ENCODE data around the gene FDX1. TPM values are rescaled to one million over a fixed set of nuclear protein-coding genes. Genes with fewer than 3 reads are reported as not detected.

The FDX1 gene
- total RNA-seq, 1 donor from 2014 or later, result 8.1 TPM

- DNase-seq (ENCODE audit: low read depth in 2 of 2), result no peak
Measured at GRCh38 chr11:110467556-110467955, 37.8 kb downstream of the FDX1 start.

- no peak for DNase-seq (ENCODE audit: low read depth in 2 of 2)
Measured at GRCh38 chr11:110468121-110468520, 38.4 kb downstream of the FDX1 start.

- DNase-seq (ENCODE audit: low read depth in 2 of 2), result no peak
Measured at GRCh38 chr11:110469127-110469526, 39.4 kb downstream of the FDX1 start.

- DNase-seq (ENCODE audit: low read depth in 2 of 2), result no peak
Measured at GRCh38 chr11:110470716-110471115, 41.0 kb downstream of the FDX1 start.

- no peak for DNase-seq (ENCODE audit: low read depth in 2 of 2)
Measured at GRCh38 chr11:110471371-110471770, 41.6 kb downstream of the FDX1 start.

DNA sequence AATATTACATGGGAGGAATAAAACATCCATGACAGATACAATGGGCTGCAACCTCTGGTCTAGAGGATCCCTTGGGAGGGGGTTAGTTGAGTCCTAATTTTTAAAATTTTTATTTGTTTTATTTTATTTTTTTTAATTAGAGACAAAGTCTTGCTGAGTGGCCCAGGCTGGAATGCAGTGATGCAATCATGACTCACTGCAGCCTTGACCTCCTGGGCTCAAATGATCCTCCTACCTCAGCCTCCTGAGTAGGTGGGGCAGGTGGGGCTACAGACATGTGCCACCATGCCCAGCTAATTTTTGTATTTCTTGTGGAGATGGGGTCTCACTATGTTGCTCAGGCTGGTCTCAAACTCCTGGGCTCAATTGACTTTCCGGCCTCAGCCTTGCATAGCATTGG lies 43.1 kb downstream of the FDX1 start:
- no peak for DNase-seq (ENCODE audit: low read depth in 2 of 2)

- DNase-seq (ENCODE audit: low read depth in 2 of 2), result no peak
Measured at GRCh38 chr11:110473706-110474105, 44.0 kb downstream of the FDX1 start.

DNA sequence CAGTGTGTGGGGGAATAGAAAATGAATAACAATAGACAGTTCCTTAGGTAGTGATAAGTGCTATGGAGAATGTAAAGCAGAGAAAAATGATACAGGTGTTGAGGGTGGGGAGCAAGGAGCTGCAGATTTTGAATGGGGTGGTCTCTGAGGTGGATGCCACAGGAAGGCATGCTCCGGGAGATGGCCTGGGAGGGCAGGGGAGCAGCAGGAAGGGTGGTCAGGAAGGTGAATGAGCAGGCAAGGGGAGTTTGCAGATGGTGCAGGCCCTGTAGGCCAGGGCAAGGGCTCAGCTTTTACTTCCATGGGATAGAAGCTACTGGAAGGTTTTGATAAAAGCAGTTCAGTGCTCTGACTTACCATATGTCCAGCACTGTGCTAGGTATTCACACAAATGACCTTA lies 44.8 kb downstream of the FDX1 start:
- DNase-seq (ENCODE audit: low read depth in 2 of 2), result no peak

GRCh38 chr11:110475671-110476070 lies 45.9 kb downstream of the FDX1 start:
- DNase-seq (ENCODE audit: low read depth in 2 of 2), result no peak

- no peak for DNase-seq (ENCODE audit: low read depth in 2 of 2)
Measured at GRCh38 chr11:110478410-110478809, 48.7 kb downstream of the FDX1 start.

DNA sequence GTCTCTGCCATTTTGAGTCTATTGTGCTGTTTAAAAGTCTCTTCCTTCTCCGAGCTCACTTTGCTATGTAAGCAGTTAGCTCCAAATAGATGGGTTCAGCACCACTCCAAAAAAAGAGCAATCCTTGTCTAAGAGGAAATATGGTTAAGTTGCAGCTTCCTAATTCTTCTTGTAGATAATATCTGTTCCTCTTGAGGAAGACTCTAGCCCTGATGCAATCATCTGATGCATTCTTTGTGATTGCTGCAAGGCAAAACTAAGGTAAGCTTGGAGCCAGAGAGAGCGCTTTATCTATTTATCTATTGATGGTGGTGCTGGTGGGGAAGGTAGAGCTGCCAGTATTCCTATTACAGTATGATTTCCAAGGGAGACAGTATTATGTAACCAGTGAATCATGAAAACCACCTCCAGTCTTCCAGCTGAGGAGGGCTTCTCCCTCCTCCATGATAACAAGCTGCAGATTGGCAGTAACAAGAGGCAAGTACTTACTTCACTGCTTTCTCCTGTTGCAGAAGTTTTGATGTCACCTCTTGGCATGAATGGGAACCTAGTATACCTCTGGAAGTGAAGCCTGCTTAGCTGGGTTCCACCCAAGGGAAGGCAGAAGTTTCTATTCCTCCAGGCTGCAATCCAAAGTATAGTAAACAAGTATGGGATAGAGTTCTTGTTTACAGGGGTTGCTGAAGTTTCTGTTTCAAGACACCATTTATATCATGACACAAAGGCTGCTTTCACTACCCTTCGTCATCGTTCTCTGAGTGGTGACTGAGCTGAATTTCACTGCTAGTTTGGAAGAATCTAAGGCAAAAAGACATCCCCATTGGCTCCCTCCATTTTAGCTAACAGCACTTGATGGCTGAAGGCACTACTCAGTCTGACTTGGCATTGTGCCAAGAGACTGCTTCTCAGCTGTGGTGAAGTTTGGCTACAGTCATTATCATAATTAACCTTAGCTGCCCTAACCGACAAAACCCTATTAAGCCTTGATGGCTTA lies 49.7 kb downstream of the FDX1 start:
- DNase-seq (ENCODE audit: low read depth in 2 of 2), result no peak

GRCh38 chr11:110481523-110481922 lies 51.8 kb downstream of the FDX1 start:
- no peak for DNase-seq (ENCODE audit: low read depth in 2 of 2)

DNA sequence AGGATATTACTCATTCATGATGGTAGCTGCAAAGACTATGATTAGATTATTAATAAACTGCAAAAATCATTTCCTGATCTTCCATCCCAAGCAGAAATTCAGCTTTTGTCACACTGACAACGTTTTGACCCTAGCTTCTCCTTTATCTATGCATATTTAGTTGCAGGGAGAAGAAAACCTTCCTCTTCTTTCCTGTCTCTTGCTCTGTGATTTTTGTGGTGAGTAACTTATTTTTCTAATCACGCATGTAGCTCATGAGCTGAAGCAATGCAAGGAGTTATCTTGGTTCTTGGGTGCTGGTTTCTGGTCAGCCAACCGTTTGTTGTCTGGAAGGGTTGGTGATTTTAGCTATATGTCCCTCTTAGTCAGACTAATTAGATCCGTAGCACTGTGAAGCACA lies 56.4 kb downstream of the FDX1 start:
- DNase-seq (ENCODE audit: low read depth in 2 of 2), result no peak

DNA sequence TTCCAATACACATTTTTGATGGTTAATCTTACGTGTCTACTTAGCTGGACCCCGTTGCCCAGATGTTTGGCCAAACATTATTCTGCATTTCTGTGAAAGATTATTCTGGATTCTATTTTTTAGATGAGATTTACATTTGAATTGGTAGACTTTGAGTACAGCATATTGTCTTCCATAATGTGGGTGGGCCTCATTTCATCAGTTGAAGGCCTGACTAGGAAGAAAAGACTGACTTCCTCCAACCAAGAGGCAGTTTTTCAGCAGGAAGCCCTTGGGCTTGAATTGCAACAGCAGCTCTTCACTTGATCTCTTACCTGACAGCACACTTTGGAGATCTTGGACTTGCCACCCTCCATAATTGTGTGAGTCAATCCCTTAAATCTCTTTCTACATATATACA lies 58.7 kb downstream of the FDX1 start:
- no peak for DNase-seq (ENCODE audit: low read depth in 2 of 2)

- no peak for DNase-seq (ENCODE audit: low read depth in 2 of 2)
Measured at GRCh38 chr11:110490886-110491285, 61.1 kb downstream of the FDX1 start.

GRCh38 chr11:110491577-110492320 lies 62.0 kb downstream of the FDX1 start:
- no peak for DNase-seq (ENCODE audit: low read depth in 2 of 2)

DNA sequence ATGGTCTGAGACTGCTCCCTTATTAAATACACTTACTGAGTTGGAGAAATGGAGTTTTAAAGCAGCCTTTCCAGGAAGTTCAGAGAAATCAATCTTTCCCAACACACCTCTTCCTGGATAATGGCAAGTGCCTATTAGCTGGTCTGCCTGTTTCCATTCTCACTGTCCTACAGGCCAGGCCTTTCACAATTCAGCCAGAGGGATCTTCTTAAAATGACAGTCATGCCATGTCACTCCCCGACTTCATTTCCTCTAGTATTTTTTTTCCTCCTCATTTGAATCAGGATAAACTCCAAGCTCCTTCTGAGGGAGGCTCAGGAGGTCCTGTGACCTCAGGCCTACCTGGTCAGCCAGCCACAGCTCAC lies 62.6 kb downstream of the FDX1 start:
- no peak for DNase-seq (ENCODE audit: low read depth in 2 of 2)

DNA sequence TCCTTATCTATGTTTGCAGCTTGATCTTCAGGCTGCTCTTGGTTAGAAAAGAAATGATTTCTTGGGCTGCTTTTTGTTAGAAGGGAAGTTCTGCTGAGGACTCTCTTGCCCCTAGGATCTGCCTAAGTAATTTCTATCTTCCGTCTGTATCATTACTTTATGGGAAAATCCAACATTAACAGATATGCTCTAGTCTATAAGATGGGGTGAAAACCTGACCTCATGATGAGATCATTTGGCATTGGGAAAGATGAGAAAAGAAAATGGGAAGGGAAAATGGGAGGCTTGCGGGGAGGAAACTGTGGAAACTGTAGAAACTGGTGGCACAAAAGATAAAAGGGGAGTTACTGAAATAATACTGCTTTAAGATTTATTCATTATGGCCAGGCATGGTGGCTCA lies 63.6 kb downstream of the FDX1 start:
- DNase-seq (ENCODE audit: low read depth in 2 of 2), result no peak

DNA sequence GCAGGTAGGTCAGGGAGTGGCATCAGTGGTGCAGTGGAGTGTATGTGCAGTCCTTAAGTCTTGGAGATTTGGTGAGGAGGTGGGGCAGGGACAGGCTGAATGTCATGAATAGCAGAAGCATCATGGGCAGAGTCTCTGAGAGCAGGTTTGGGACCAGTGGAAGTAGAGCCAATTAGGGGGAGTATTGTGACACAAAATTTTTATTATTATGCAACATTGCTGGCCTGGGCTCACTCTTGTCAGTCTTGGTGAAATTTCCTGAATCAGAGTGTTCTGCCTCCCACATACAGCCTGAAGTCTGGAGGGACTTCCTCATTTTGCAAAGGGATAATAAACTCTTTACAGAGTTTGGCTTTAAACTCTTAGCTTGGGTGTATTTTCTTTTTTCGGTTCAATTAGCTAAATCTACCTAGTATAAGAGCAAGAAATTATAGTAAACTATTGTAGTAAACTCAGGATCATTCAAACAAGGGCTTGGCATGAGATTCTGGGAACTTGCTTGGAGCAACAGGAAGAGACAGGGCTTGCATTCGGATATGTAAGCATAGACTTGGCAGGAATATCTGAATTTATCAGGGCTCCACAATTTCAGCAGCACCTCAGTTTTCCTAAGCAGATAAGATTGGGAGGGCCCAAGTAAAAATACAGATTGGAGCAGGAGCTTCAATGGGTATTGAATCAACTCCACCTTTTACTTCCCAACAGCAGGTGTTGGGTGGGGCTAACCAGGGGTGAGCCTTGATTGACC lies 67.7 kb downstream of the FDX1 start:
- DNase-seq (ENCODE audit: low read depth in 2 of 2), result no peak

- no peak for DNase-seq (ENCODE audit: low read depth in 2 of 2)
Measured at GRCh38 chr11:110501428-110501827, 71.7 kb downstream of the FDX1 start.

DNA sequence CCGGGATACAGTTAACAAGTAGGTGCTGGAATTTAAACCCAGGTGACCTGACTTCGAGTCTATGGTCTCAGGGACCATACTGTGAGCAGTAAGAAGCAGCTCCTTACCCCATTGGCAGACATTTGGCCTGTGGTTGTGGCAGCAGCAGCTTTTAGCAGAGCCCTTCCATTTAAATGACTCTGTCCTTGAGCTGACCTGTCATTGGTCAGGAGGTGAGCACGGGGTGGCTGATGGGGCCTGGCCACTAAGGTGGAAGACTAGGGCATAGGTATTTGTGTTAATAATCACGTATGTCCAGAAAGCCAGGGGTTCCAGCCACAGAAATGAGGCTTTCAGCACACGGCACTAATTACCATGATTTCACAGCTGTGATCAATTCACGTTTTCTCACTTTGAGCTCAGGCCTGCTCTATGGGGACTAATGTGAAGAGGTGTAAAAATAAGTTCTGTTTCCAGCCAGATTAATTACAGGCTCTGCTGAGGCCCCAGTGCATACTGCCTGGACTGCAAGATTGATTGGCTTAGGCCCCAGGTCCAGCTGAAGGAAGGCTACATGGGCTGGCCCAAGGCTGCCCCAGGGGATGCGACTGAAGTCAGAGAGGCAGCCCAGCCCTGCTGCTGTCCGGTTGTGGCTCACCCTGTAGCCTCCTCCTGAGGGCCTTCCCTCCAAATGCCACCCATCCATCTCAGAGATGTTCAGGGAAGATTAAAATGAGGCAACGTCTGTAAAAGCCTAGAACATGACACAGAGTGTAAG lies 76.0 kb downstream of the FDX1 start:
- DNase-seq (ENCODE audit: low read depth in 2 of 2), result no peak

Measured in dermis microvascular lymphatic vessel endothelial cell (primary cell).